Activated naive CD8-positive, alpha-beta T cell treated with anti-CD3 and anti-CD28 coated beads, Interleukin-2, amount 50 U/mL, for 24 hours (primary cell): Measurements from ENCODE around the gene ARL10.
"Not testable (repeated sequence)": the region's sequence is repeated elsewhere in the genome, so short reads cannot be mapped to it uniquely, and the experiment has no call there.

ENCODE experiments used
- ATAC-seq: fragments of 150-1000 bp; cut with Tn5 transposase; one replicate; pipeline ENCODE4 v1.10.0; 2021
- DNase-seq: peaks from one replicate; pipeline ENCODE4 v3.0.0; 2021
- H3K27ac Mint-ChIP-seq: one replicate; pipeline ENCODE4 v1.8.0; 2021; ENCODE audit warnings: mild to moderate bottlenecking, mixed read lengths
- H3K27me3 Mint-ChIP-seq: one replicate; pipeline ENCODE4 v1.8.0; 2021; ENCODE audit warnings: mixed read lengths
- H3K36me3 Mint-ChIP-seq: one replicate; pipeline ENCODE4 v1.8.0; 2021; ENCODE audit warnings: low read depth, mixed read lengths
- H3K4me1 Mint-ChIP-seq: one replicate; pipeline ENCODE4 v1.8.0; 2021; ENCODE audit warnings: mixed read lengths
- H3K4me3 Mint-ChIP-seq: one replicate; pipeline ENCODE4 v1.8.0; 2021; ENCODE audit warnings: mild to moderate bottlenecking, moderate library complexity, mixed read lengths
- H3K9me3 Mint-ChIP-seq: one replicate; pipeline ENCODE4 v1.8.0; 2021; ENCODE audit warnings: mixed read lengths

The ARL10 gene

DNA sequence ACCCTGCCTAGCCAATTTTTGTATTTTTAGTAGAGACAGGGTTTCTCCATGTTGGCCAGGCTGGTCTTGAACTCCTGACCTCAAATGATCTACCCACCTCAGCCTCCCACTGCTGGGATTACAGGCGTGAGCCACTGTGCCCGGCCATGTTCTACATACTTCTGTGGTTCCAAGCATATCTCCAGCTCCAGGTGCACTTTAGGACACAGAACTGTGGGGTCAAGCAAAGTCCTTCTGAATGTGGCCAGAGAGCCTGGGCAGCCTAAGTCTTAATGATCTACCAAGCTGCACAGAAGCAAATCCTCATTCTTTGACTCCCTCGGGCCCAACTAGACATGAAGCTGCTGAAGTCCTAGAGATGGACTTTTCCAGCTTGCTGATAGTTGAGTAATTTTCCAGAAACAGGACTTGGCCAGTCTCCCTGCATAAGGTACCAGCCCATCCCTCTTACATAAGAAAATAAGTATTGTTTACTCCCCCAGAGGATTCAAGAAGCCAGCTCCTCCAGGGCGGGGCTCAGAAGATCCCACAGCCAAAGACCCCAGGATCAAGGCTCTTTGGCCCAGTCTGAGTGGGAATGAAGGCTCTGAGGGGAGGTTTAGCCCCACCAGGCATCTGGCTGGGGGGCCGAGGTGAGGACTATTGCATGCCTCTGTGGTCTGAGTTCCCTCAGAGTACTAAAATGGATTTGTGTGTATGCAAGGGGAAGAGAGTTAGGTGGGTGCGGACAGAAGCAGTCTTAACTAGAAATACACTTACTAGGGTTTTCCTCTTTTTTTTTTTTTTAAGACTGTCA lies 42.4 kb downstream of the ARL10 start:
- ATAC-seq = no peak
- DNase-seq = no peak
- Mint-ChIP-seq H3K27me3 (no peaks in the 10 kb centered on the region), H3K36me3 (peaks cover 9% of the 10 kb centered on the region), H3K4me3 (no peak overlapping the region), H3K4me1 (peaks cover 9% of the 10 kb centered on the region), H3K9me3 (no peaks in the 10 kb centered on the region), H3K27ac (no peak overlapping the region)

DNA sequence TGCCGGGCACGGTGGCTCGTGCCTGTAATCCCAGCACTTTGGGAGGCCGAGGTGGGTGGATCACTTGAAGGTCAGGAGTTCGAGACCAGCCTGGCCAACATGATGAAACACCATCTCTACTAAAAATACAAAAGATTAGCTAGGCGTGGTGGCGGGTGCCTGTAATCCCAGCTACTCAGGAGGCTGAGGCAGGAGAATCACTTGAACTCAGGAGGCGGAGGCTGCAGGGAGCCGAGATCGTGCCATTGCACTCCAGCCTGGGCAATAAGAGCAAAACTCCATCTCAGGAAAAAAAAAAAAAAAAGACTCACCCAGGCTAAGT lies 42.9 kb downstream of the ARL10 start:
- not testable (repeated sequence) for H3K4me1 Mint-ChIP-seq, H3K9me3 Mint-ChIP-seq, DNase-seq, H3K4me3 Mint-ChIP-seq, ATAC-seq, H3K27me3 Mint-ChIP-seq, H3K36me3 Mint-ChIP-seq, H3K27ac Mint-ChIP-seq

DNA sequence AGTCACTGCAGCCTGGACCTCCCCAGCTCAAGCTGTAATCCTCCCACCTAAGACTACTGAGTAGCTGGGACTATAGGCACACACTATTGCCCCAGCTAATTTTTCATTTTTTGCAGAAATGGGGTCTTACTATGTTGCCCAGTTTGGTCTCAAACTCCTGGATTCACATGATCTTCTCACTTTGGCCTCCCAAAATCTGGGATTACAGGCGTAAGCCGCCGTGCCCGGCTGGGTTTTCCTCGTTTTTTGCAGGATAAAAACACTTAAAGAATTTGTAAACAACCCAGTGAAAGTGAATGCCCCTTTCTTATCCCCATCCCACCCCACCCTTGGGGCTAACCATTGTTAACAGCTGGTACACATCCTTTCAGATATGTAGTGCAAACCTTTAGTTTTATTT lies 43.3 kb downstream of the ARL10 start:
- peaks cover 8% of the 10 kb centered on the region for H3K36me3 Mint-ChIP-seq
- no peak for ATAC-seq
- H3K27me3 Mint-ChIP-seq = no peaks in the 10 kb centered on the region

DNA sequence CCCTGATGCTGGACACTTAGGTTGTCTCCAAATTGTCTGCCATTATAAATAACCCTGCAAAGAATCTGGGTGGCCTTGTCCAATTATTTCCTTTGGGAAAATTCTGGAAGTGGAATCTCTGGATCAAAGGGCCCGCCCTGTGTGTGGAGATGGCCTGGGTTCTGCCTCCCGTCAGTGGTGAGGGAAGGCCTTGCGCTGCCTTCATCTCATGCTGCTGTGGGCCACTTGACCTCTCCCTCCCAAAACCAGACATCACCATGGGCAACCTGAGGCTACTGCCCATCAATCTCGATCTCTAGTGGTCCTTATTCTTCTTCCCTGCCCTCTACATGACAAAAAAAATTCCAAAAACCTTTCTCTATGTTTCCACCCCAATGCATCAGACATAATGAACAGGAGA lies 44.5 kb downstream of the ARL10 start:
- no peak for ATAC-seq
- Mint-ChIP-seq H3K4me3 (no peak overlapping the region), H3K36me3 (peaks cover 7% of the 10 kb centered on the region), H3K9me3 (no peaks in the 10 kb centered on the region), H3K27ac (no peak overlapping the region), H3K27me3 (no peaks in the 10 kb centered on the region), H3K4me1 (peaks cover 22% of the 10 kb centered on the region)
- DNase-seq = no peak

More for the DNA sequence above, 43.3 kb downstream of the ARL10 start:
- Mint-ChIP-seq H3K4me3 (no peak overlapping the region), H3K27ac (no peak overlapping the region), H3K4me1 (peaks cover 10% of the 10 kb centered on the region), H3K9me3 (no peaks in the 10 kb centered on the region)
- no peak for DNase-seq

DNA sequence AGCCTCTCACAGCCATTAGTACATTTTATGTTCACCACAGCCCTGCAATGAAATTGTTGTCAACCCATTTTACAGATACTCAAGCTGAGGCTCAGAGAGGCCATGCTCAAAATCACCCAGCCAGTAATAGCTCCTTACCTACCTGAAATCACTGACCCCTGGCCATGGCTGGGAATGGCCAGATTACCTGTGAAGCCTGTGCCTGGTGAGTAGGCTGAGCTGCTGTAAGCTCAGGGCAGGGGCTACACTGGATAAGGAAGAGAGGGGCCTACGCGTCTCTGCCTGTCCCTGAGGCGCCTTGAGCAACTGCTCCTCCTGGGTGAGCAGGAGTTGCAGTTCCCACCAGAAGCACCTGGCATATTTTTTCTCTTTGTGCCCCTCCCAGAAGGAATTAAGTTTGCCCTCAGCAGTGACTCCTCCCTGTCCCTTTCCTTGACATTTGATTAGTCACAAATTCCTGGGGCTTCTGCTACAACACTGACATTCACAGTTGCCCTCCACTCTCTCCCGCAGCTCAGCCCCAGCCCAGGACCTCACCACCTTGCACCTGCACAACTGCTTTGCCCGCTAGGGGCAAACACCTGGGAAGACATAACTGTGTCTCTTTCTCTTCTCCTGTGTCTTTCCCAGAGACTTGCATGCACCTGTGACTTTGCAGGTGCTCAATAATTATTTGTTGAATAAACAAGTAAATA lies 45.3 kb downstream of the ARL10 start:
- ATAC-seq (no peak), DNase-seq (no peak)
- Mint-ChIP-seq H3K27ac (no peak overlapping the region), H3K27me3 (no peaks in the 10 kb centered on the region), H3K9me3 (no peaks in the 10 kb centered on the region), H3K4me1 (peaks cover 30% of the 10 kb centered on the region), H3K36me3 (peaks cover 6% of the 10 kb centered on the region), H3K4me3 (no peak overlapping the region)

DNA sequence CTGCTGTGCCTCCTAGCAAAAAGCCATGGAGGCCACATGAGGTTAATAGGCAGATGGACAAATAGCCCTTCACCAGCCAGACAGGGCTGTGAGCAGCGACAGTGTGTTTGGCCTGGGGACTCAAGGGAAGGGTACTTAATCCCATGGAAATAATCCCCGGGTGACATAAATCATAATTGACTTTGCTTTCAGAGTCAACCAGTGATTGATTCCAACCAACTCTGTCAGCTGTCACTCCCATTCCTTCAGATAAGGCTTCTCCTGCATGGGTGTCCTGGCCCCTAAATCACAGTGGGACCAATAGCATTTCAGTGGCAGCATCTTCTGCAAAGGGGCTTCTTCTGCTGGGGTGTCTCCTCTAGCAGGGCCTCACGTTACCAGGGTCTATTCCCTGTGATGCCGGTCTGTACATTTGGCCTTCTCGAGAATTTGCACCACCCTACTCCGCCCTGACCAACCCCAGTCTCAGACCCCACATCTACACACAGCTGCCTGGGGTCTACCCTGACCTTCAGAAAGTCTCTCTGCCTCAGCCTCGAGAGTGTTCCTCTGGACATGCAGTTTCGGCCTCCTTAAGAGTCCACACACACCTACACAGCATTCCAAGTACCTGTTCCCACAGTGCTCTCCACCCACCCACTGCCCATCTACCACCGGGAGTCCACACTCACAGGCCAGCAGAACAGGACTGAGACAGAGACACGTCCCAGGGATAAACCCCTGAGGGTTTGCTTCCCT lies 47.4 kb downstream of the ARL10 start:
- ATAC-seq (no peak), DNase-seq (no peak)
- H3K27ac Mint-ChIP-seq = no peak overlapping the region
- no peaks in the 10 kb centered on the region for H3K9me3 Mint-ChIP-seq
- H3K27me3 Mint-ChIP-seq = no peaks in the 10 kb centered on the region
- H3K4me3 Mint-ChIP-seq = no peak overlapping the region
- H3K36me3 Mint-ChIP-seq = peaks cover 6% of the 10 kb centered on the region
- peaks cover 38% of the 10 kb centered on the region for H3K4me1 Mint-ChIP-seq

DNA sequence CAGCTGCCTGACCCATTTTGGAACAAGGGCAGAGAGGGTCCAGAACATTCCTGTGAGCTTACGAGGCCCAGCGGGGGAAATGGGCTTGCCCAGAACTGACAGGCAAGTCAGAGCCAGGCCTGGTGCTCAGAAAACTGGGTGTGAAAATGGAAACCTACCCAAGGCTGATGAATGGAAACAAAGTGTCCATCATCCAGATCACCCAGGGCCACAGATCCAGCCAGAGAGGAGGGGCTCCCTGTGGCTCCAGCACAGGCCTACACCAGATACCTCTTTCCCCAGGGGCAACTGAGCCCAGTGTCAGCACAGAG lies 47.9 kb downstream of the ARL10 start:
- peaks cover 38% of the 10 kb centered on the region for H3K4me1 Mint-ChIP-seq
- DNase-seq = no peak
- H3K4me3 Mint-ChIP-seq = no peak overlapping the region
- H3K27me3 Mint-ChIP-seq = no peaks in the 10 kb centered on the region
- peaks cover 6% of the 10 kb centered on the region for H3K36me3 Mint-ChIP-seq
- no peak overlapping the region for H3K27ac Mint-ChIP-seq
- ATAC-seq = no peak
- no peaks in the 10 kb centered on the region for H3K9me3 Mint-ChIP-seq

DNA sequence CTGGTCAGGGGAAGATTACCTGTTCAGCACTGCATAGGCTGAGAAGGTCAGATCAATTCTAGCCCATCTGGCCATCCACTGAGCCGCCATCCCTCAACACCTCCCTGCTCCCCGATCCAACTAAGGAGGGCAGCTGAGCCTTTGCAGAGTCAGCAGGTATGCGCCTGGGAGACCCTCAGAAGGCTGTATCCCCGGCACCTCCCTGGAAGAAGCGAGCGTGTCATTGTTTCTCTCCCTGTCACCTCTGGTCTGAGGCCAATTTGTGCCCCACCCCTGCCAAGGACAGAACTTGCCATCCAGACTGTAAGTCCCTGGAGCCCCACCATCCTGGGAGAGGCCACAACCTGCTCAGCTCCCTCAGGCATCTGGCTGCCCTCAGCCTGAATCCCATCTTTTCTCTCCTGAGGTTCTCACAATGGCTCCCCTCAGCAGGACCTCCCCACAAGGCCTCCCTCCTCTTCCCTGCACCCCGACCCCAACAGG lies 48.5 kb downstream of the ARL10 start:
- Mint-ChIP-seq H3K4me3 (no peak overlapping the region), H3K27me3 (no peaks in the 10 kb centered on the region), H3K9me3 (no peaks in the 10 kb centered on the region), H3K4me1 (peaks cover 38% of the 10 kb centered on the region), H3K27ac (no peak overlapping the region), H3K36me3 (peaks cover 6% of the 10 kb centered on the region)
- no peak for ATAC-seq
- DNase-seq = no peak

DNA sequence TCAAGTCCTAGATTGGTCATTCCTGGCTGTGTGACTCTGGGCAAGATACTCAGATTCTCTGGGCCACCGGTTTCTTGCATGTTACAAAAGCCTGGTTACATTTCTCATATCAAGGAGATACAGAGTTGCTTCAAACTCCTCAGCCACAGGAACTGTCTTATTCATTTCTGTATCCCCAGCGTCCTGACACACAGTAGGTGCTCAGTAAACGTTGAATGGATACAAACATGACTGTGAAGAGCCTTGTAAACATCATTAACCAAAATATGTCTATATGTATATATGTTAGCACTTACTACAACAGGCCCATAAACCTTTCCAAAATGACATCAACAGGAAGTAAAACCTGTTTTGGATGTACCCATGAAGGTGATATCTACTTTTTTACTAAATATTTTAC lies 49.4 kb downstream of the ARL10 start:
- Mint-ChIP-seq H3K27me3 (no peaks in the 10 kb centered on the region), H3K36me3 (peaks cover 5% of the 10 kb centered on the region), H3K27ac (no peak overlapping the region), H3K4me1 (peaks cover 38% of the 10 kb centered on the region), H3K4me3 (peak overlapping the region; percentile 79), H3K9me3 (no peaks in the 10 kb centered on the region)
- no peak for DNase-seq
- ATAC-seq = no peak

DNA sequence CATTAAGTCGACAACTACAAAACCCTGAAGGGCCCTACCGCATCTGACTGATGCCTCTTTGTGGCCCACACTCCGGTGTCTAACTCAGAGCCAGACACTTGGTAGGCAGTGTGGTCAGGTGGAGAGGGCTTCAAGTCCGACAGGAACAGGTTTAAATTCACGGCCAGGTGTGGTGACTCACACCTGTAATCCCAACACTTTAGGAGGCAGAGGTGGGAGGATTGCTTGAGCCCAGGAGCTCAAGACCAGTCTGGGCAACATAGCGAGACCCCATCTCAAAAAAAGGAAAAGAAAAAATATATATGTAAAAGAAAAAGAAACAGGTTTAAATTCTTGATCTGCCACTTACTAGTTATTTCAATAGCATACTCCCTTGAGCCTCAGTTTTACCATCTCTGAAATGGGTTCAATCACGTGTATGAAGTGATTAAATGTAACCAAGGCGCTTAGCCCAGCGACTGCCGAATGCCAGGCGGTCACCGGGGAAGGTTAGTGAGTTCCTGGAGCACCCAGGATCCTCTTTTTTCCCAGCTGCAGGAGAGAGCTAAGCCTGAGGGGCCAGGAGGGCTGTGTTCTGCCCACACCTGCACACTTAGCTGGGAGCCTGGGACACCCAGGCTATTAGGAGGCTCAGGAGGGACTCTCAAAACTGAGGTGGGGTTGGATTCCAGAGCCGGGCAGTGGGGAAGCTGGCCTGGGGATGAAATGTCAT lies 50.1 kb downstream of the ARL10 start:
- Mint-ChIP-seq H3K4me1 (peaks cover 38% of the 10 kb centered on the region), H3K27me3 (no peaks in the 10 kb centered on the region), H3K4me3 (peak overlapping the region; percentile 79), H3K36me3 (no peaks in the 10 kb centered on the region), H3K9me3 (no peaks in the 10 kb centered on the region), H3K27ac (peak overlapping the region; percentile 65)
- ATAC-seq (no peak), DNase-seq (no peak)

DNA sequence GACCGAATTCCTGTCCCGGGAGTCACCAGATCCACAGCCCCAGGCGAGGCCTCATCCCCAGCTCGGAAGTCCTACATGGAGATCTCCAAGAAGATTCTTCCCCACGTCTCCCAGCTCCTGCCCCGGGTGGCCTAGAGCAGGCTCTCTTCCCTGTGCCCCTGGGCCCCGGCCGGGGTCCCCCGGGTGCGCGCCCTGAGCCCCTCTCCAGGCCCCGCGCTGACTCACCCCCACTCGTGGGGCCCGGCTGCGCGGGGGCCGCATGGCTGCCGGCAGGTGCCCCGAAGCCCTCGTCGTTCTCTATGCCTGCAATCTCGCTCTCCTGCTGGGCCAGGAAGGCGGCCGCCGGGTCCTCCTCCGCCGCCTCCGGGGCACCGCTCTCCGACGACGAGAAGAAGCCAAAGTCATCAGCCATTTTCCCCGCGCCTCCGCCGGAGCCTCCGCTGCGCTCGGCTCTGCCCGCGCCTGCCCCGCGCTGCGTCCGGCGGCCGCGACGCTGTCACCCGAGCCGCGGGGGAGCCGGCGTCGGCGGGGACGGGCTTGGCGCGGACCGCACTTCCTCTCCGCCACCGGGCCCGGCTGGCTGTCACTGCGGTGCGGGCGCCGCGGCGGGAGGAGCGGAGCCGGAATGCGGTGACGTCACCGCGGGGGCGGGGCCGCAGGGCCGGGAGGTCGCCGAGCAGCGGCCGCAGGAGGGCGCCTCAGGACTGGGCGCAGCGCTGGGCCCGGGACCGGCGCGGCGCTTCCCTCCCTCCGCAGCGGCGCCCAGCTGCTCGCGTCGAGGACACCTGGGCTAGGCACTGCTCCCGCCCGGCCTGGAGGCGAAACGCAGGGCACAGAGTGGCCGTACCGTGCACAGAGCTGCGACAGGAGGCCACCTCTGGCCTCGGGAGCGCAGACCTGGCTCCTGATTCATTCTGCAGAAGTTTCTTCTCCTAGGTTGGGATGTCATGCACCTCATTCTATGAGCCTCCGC lies 51.0 kb downstream of the ARL10 start, which contains the start of gene CLTB:
Gene CLTB (minus strand): TSS at position 588 of the 973 bp plus-strand sequence. CDS start 176 bp downstream, at position 412.
- no peaks in the 10 kb centered on the region for H3K36me3 Mint-ChIP-seq
- peak within 1 kb of the TSS; percentile 79 for H3K4me3 Mint-ChIP-seq
- DNase-seq = peak; percentile 95
- H3K4me1 Mint-ChIP-seq = peaks cover 32% of the 10 kb centered on the region
- H3K9me3 Mint-ChIP-seq = no peaks in the 10 kb centered on the region
- H3K27ac Mint-ChIP-seq = peak within 1 kb of the TSS; percentile 67
- H3K27me3 Mint-ChIP-seq = no peaks in the 10 kb centered on the region
- peak; percentile 98 for ATAC-seq

DNA sequence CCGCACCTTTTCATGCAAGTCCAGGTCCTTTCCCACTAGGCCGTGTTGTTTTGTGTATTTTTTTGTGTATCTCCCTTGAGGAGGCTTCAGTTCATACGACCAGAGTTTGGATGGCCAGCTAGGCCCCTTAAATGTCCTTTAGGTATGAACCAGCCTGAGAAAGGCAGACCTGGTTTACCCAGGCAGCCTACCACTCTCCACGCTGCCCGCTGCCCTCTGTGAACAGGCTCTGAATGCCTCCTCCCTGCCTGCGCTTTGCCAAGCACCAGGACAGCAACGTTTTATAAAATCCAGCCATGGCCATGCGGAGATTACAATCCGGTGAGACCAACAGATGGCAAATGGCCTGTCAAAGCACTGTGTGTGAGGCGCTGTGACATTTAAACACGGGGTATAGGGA lies 51.7 kb downstream of the ARL10 start:
- no peaks in the 10 kb centered on the region for H3K27me3 Mint-ChIP-seq
- peak overlapping the region; percentile 51 for H3K4me3 Mint-ChIP-seq
- ATAC-seq (no peak), DNase-seq (no peak)
- no peak overlapping the region for H3K27ac Mint-ChIP-seq
- H3K36me3 Mint-ChIP-seq = no peaks in the 10 kb centered on the region
- peaks cover 29% of the 10 kb centered on the region for H3K4me1 Mint-ChIP-seq
- H3K9me3 Mint-ChIP-seq = no peaks in the 10 kb centered on the region

DNA sequence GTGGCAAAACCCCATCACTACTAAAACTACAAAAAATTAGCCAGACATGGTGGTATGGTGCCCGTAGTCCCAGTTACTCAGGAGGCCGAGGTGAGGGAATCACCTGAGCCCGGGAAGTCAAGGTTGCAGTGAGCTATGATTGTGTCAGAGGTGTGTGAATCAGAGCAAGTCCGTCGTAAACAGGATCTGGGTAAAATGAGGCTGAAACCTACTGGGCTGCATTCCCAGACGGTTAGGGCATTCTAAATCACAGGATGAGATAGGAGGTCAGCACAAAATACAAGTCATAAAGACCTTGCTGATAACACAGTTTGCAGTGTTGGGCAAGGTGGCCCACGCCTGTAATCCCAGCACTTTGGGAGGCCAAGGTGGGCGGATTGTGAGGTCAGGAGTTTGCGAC lies 53.0 kb downstream of the ARL10 start:
- no peaks in the 10 kb centered on the region for H3K9me3 Mint-ChIP-seq
- no peak overlapping the region for H3K27ac Mint-ChIP-seq
- ATAC-seq = no peak
- DNase-seq = no peak
- H3K27me3 Mint-ChIP-seq = no peaks in the 10 kb centered on the region
- no peak overlapping the region for H3K4me3 Mint-ChIP-seq
- H3K4me1 Mint-ChIP-seq = peaks cover 29% of the 10 kb centered on the region
- no peaks in the 10 kb centered on the region for H3K36me3 Mint-ChIP-seq
